GM18508 (cell line): ENCODE measurements around the gene ARHGAP33.
"Not testable (repeated sequence)": the region's sequence is repeated elsewhere in the genome, so short reads cannot be mapped to it uniquely, and the experiment has no call there.

Experiments
- ATAC-seq: cut with Tn5 transposase; IDR thresholded peaks from one replicate; pipeline ENCODE4 v1.9.1; 2021; ENCODE audit warnings: moderate number of reproducible peaks; ENCODE audit not compliant: insufficient read depth, unreplicated experiment

The ARHGAP33 gene

GRCh38 chr19:35754370-35755130, 20.8 kb upstream of the ARHGAP33 start:
- ATAC-seq = no peak

GRCh38 chr19:35755131-35755549, 20.2 kb upstream of the ARHGAP33 start:
- ATAC-seq = no peak

GRCh38 chr19:35755550-35756376, 19.6 kb upstream of the ARHGAP33 start:
- ATAC-seq = no peak

- ATAC-seq = no peak
These were observed 18.8 kb upstream of the ARHGAP33 start, which contains the start of gene HSPB6 for GRCh38 chr19:35756377-35757230. Gene HSPB6, minus strand, starts transcription at chr19:35757029. Its CDS starts 21 bp downstream, at chr19:35757008.

- ATAC-seq = no peak
These were observed 18.1 kb upstream of the ARHGAP33 start for GRCh38 chr19:35757231-35757748.

- peak; percentile 87 for ATAC-seq
These were observed 17.4 kb upstream of the ARHGAP33 start, which contains the start of gene PROSER3 for GRCh38 chr19:35757749-35758608. Gene PROSER3, plus strand, starts transcription at chr19:35758176. Its CDS starts 40 bp downstream, at chr19:35758216.

GRCh38 chr19:35759697-35760096, 15.7 kb upstream of the ARHGAP33 start:
- ATAC-seq = no peak

GRCh38 chr19:35760711-35761349, 14.5 kb upstream of the ARHGAP33 start:
- ATAC-seq = no peak

GRCh38 chr19:35764432-35765315, 10.7 kb upstream of the ARHGAP33 start:
- no peak for ATAC-seq

- ATAC-seq = no peak
These were observed 8.7 kb upstream of the ARHGAP33 start for GRCh38 chr19:35766571-35767104.

GRCh38 chr19:35767288-35768081, 7.9 kb upstream of the ARHGAP33 start:
- no peak for ATAC-seq

- no peak for ATAC-seq
These were observed 7.3 kb upstream of the ARHGAP33 start for GRCh38 chr19:35768082-35768421.

- not testable (repeated sequence) for ATAC-seq
These were observed 3.0 kb upstream of the ARHGAP33 start for GRCh38 chr19:35772362-35772761.

GRCh38 chr19:35773020-35773806, 2.2 kb upstream of the ARHGAP33 start:
- no peak for ATAC-seq

GRCh38 chr19:35774274-35775045, 904 bp upstream of the ARHGAP33 start:
- no peak for ATAC-seq

- ATAC-seq = no peak
These were observed 392 bp upstream of the ARHGAP33 start for GRCh38 chr19:35775046-35775297.
